Rectal smooth muscle tissue (tissue), 1 donor: ENCODE results near the gene HDDC2.

Source experiments
- H3K27ac ChIP-seq: one replicate; pipeline ENCODE4 v1.7.0; 2013; ENCODE audit warnings: low read depth, low read length, inconsistent platforms
- H3K27me3 ChIP-seq: one replicate; pipeline ENCODE4 v1.7.0; 2013; ENCODE audit warnings: low read length; ENCODE audit not compliant: control insufficient read depth, insufficient read depth
- H3K36me3 ChIP-seq: one replicate; pipeline ENCODE4 v1.7.0; 2013; ENCODE audit warnings: low read length; ENCODE audit not compliant: control insufficient read depth, insufficient read depth
- H3K4me1 ChIP-seq: one replicate; pipeline ENCODE4 v1.7.0; 2013; ENCODE audit warnings: low read length; ENCODE audit not compliant: control insufficient read depth, insufficient read depth
- H3K4me3 ChIP-seq: one replicate; pipeline ENCODE4 v1.7.0; 2013; ENCODE audit warnings: low read length
- H3K9ac ChIP-seq: one replicate; pipeline ENCODE4 v1.7.0; 2013; ENCODE audit warnings: low read length

Gene HDDC2

GRCh38 chr6:125323376-125323775, 21.6 kb upstream of the HDDC2 start:
- H3K9ac ChIP-seq = no peak overlapping the region
- H3K27ac ChIP-seq = no peak overlapping the region
- no peaks in the 10 kb centered on the region for H3K27me3 ChIP-seq
- no peaks in the 10 kb centered on the region for H3K4me1 ChIP-seq
- no peak overlapping the region for H3K4me3 ChIP-seq
- no peaks in the 10 kb centered on the region for H3K36me3 ChIP-seq

DNA sequence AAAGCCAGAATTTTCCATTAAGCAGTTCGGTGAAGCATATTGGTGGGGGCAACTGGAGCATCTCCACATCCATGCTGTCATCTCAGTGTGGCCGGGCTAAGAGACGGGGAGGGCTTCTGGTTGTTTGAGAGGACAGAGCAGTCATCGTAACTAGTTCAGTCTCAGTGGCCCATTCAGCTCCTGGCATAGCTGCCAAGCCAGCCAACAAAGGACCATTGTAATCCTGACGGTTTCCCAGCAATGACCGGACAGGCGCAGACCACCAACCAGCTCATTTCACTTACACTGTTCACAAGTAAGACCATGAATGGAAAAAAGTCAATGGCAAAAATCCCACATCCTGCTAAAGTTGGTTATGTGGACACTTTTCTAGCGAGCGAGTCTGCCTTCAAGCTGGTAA, 14.9 kb upstream of the HDDC2 start:
- no peaks in the 10 kb centered on the region for H3K4me1 ChIP-seq
- no peak overlapping the region for H3K27ac ChIP-seq
- no peaks in the 10 kb centered on the region for H3K27me3 ChIP-seq
- no peak overlapping the region for H3K9ac ChIP-seq
- H3K36me3 ChIP-seq = no peaks in the 10 kb centered on the region
- no peak overlapping the region for H3K4me3 ChIP-seq

GRCh38 chr6:125315548-125315947, 13.8 kb upstream of the HDDC2 start:
- H3K4me1 ChIP-seq = no peaks in the 10 kb centered on the region
- H3K9ac ChIP-seq = no peak overlapping the region
- no peaks in the 10 kb centered on the region for H3K27me3 ChIP-seq
- H3K27ac ChIP-seq = no peak overlapping the region
- no peak overlapping the region for H3K4me3 ChIP-seq
- H3K36me3 ChIP-seq = no peaks in the 10 kb centered on the region

DNA sequence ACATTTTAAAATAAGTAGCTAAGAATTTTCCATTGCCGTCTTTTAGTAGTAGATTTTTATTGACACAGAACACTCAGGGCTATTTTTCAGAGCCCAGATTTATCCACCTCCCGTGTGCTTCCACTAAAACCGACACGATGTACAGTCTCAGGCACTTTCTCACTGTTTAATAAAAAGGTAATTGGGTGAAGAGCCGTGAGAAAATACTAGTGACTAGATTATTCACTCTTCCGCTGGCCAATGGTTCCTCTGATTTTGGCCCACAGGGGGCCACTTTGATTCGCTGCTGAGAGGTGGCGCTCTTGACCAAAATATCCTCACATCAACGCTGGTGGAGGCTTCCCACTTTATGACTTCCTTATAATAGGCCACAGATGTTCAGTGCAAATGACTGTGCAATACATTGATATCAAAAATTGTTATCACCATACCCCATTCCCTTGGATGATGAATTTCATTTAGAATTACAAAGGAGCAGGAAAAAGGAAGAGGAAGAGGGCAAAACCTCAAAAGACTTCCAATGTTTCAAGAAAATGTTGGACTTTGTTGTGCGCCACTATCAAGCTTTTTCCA, 12.3 kb upstream of the HDDC2 start:
- H3K27ac ChIP-seq = no peak overlapping the region
- H3K36me3 ChIP-seq = no peaks in the 10 kb centered on the region
- no peak overlapping the region for H3K4me3 ChIP-seq
- no peak overlapping the region for H3K9ac ChIP-seq
- no peaks in the 10 kb centered on the region for H3K4me1 ChIP-seq
- no peaks in the 10 kb centered on the region for H3K27me3 ChIP-seq

DNA sequence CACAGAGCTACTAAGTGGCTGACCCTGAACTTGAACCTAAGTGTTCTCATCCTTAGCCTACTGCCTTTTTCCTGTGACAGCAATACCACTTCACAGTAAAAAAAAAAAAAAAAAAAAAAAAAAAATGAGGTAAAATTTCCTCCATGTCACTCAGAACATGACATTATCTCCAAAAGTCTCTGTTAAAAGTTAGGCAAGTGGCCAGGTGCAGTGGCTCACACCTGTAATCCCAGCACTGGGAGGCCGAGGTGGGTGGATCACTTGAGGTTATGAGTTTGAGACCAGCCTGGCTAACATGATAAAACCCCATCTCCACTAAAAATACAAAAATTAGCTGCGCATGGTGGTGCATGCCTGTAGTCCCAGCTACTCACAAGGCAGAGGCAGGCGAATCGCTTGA, 11.2 kb upstream of the HDDC2 start:
- no peak overlapping the region for H3K27ac ChIP-seq
- H3K9ac ChIP-seq = no peak overlapping the region
- no peaks in the 10 kb centered on the region for H3K27me3 ChIP-seq
- H3K36me3 ChIP-seq = no peaks in the 10 kb centered on the region
- H3K4me3 ChIP-seq = no peak overlapping the region
- H3K4me1 ChIP-seq = no peaks in the 10 kb centered on the region

DNA sequence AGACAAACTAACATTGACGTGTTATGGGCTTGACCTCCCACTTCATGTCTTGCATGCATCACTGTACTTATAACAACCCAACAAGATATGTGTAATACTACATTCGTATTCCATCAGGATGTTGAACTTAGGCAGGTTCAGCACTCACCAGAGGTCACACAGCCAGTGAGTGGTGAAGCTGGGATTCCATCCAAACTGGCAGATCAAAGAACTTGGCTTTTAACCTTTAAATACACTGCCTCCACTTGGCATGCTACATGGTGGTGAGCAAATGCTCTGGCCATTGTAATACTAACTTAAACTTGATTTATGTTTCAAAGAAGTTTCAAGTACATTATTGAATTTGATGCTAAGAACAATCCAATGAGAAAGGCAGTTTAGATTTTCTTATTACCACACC, 10.7 kb upstream of the HDDC2 start:
- Histone ChIP-seq H3K27ac (no peak overlapping the region), H3K27me3 (no peaks in the 10 kb centered on the region), H3K9ac (no peak overlapping the region)

DNA sequence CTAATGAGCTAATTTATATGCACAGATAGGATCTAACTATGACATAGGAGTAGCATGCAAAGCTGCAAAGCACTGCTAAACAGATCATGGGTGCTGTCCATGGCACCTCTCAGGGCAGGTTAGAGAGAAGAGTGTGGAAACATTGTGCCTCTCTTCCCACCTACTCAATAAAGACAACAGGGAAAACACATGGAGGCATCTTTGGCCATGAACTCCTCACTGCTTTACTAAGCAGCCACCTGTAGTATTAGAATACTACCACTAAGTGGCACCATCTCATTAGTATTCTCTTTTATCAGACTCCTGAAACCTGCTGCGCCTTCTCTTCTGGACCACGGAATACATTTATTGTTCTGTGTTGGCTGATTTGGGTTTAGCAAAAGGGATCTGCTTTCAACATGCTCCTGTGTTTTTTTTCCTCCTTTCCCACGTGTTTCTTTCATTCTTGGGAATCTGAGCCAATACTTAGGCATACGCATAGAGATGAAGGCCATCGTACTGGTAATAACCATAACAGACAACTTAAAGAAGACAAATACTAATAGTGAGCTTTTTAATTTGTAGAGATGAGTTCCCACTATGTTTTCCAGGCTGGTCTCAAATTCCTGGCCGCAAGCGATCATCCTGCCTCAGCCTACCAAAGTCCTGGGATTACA, 9.4 kb upstream of the HDDC2 start:
- Histone ChIP-seq H3K9ac (no peak overlapping the region), H3K27ac (no peak overlapping the region), H3K4me1 (no peaks in the 10 kb centered on the region), H3K36me3 (no peaks in the 10 kb centered on the region), H3K4me3 (no peak overlapping the region), H3K27me3 (no peaks in the 10 kb centered on the region)

More for the DNA sequence above, 10.7 kb upstream of the HDDC2 start:
- Histone ChIP-seq H3K4me3 (no peak overlapping the region), H3K36me3 (no peaks in the 10 kb centered on the region), H3K4me1 (no peaks in the 10 kb centered on the region)

DNA sequence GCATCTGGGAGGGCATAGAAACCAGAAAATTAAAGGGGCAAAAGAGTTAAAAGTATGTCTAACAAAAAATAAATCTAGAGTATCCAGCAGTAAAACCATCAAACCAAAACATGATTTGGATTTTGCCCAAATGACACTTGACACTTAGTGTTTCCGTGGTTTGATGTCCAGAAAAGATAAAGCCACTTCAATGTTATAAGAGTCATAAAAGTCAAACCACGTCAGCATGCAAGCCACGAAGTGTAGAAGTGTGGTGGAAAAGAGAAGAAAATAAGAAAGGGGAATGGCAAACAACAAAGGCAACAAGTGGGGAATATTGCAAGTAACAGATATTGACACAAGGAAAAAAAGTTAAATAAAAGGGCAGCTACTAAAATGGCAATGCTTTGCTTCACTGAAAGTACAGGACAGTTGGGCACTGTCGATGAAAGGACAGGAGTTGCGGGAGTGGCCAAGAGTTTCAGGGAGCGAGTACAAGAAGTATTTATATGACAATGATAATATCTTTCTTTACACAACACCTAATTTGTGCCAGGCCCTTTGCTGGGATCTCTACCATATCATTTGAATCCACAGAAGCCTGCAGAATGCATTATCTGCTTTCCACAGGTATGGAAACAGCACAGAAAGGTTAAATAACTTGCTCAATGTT, 6.3 kb upstream of the HDDC2 start:
- Histone ChIP-seq H3K27ac (no peak overlapping the region), H3K36me3 (no peaks in the 10 kb centered on the region), H3K9ac (no peak overlapping the region), H3K4me3 (no peak overlapping the region), H3K27me3 (no peaks in the 10 kb centered on the region), H3K4me1 (no peaks in the 10 kb centered on the region)

DNA sequence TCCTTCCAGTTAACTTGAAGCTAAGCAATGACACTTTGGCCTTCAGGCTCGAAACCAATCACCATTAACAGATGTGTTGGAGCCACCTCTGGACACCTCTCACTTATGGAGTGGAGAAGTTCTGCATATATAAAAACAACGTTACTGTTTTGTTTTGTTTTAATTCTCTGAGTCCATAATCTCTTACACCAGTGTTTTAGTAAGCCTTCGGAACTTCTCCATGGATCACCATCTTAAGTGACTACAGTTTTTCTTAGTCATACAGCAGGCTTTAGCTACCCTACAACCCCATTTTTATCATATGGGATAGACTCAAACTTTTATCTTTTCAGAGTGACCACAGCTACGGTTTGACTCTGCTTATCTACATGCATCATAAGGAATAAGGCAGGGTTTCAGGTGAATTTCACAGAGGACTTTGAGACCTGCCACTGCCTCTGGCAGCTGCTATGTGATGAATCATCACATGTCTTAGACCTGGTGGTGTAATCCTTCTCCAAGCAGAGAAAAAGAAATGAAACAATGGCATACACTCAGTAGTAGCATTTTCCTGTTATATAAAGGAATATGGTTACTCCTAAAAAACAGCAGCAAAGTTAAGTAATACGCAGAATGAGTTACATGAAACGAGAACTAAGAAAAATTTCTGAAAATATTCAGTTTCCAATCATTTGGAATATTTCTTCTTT, 5.5 kb upstream of the HDDC2 start:
- Histone ChIP-seq H3K9ac (no peak overlapping the region), H3K27me3 (no peaks in the 10 kb centered on the region), H3K4me3 (no peak overlapping the region), H3K36me3 (no peaks in the 10 kb centered on the region), H3K27ac (no peak overlapping the region), H3K4me1 (no peaks in the 10 kb centered on the region)

DNA sequence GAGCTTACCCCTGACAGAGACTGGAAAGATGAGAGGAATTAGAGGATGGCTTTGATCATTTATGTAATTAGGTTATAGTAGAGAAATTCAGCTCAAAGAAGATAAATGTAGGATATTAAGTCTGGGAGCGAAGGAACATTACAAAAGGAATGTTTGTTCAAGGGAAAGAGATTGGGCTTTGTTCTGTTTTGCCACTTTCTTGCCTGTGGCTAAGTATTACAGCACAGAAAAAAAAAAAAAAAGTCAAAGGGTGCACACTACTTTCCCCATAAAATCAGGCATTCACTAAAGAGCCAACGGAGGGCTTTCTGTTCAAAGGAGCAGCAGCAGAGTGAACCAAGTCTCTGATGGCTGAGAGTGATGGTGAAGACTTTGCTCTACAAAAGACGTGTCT, 5.0 kb upstream of the HDDC2 start:
- Histone ChIP-seq H3K36me3 (no peaks in the 10 kb centered on the region), H3K27ac (no peak overlapping the region), H3K4me3 (no peak overlapping the region), H3K9ac (no peak overlapping the region), H3K4me1 (no peaks in the 10 kb centered on the region), H3K27me3 (no peaks in the 10 kb centered on the region)

DNA sequence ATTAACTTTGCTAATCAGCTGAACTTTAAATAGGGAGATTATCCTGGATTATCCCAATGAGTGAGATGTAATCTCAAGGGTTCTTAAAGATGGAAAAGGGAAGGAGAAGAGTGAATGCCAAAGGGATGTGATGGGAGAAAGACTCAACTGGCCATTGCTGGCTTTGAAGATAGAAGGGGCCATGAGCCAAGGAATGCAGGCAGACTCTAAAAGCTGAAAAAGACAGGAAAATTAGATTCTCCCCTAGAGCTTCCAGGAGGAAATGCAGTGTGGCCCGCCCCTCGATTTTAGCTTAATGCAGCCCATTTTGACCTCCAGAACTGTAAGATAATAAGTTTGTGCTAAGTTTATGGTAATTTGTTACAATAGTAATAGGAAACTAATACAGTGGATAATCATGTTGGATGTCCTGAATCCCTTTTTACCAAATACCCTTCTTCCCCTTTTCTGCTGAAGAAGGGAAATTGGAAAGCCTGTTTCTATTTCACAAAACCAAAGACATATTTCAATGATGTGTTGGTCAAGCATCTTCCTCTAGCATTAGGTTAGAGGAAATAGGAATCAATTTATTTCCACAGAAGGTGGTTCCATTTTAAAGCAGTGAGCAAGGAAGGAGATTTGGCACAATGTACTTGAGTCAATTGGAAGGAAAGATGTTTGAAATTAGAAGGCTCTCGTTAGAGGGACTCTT, 3.3 kb upstream of the HDDC2 start:
- H3K27ac ChIP-seq = no peak overlapping the region
- no peak overlapping the region for H3K9ac ChIP-seq
- no peak overlapping the region for H3K4me3 ChIP-seq
- H3K36me3 ChIP-seq = no peaks in the 10 kb centered on the region
- peaks cover 6% of the 10 kb centered on the region for H3K4me1 ChIP-seq
- no peaks in the 10 kb centered on the region for H3K27me3 ChIP-seq

DNA sequence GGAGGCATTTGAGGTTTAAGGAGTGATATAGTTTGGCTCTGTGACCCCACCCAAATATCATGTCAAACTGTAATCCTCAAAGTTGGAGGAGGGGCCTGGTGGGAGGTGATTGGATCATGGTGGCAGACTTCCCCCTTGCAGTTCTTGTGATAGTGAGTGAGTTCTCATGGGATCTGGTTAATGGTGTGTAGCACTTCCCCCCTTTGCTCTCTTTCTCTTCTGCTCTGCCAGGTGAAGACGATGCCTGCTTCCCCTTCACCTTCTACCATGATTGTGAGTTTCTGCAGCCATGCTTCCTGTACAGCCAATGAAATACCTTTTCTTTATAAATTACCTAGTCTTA, 1.7 kb upstream of the HDDC2 start:
- H3K4me1 ChIP-seq = peaks cover 6% of the 10 kb centered on the region
- H3K27me3 ChIP-seq = no peaks in the 10 kb centered on the region
- no peak overlapping the region for H3K9ac ChIP-seq
- H3K36me3 ChIP-seq = no peaks in the 10 kb centered on the region
- no peak overlapping the region for H3K27ac ChIP-seq
- no peak overlapping the region for H3K4me3 ChIP-seq
